HG03064 (cell line): ENCODE data around the gene BCAR1.
A peak's percentile ranks its signal among the peaks of the same experiment; 100 is the strongest.
"Not testable (repeated sequence)": the region's sequence is repeated elsewhere in the genome, so short reads cannot be mapped to it uniquely, and the experiment has no call there.

Experiments
- ATAC-seq: cut with Tn5 transposase; IDR thresholded peaks from one replicate; pipeline ENCODE4 v1.9.1; 2021; ENCODE audit warnings: low read depth; ENCODE audit not compliant: unreplicated experiment

Gene BCAR1

GRCh38 chr16:75251280-75252048, at the start of gene BCAR1:
TSS of gene BCAR1 (minus strand) at chr16:75251624. CDS start at chr16:75251482, 142 bp downstream.
- peak; percentile 65 for ATAC-seq

- no peak for ATAC-seq
These were observed 46.8 kb upstream of the BCAR1 start for GRCh38 chr16:75298267-75298666.

GRCh38 chr16:75296606-75297005, 45.2 kb upstream of the BCAR1 start:
- ATAC-seq: no peak

- ATAC-seq: no peak
These were observed 43.5 kb upstream of the BCAR1 start for GRCh38 chr16:75294773-75295459.

- ATAC-seq: no peak
These were observed 42.3 kb upstream of the BCAR1 start for GRCh38 chr16:75293772-75294171.

- no peak for ATAC-seq
These were observed 41.7 kb upstream of the BCAR1 start for GRCh38 chr16:75293173-75293572.

GRCh38 chr16:75292691-75293090, 41.3 kb upstream of the BCAR1 start:
- ATAC-seq: no peak

- no peak for ATAC-seq
These were observed 37.8 kb upstream of the BCAR1 start for GRCh38 chr16:75289189-75289588.

GRCh38 chr16:75288596-75289120, 37.2 kb upstream of the BCAR1 start:
- no peak for ATAC-seq

GRCh38 chr16:75288181-75288580, 36.8 kb upstream of the BCAR1 start:
- no peak for ATAC-seq

- ATAC-seq: no peak
These were observed 36.3 kb upstream of the BCAR1 start for GRCh38 chr16:75287708-75288107.

- ATAC-seq: no peak
These were observed 35.0 kb upstream of the BCAR1 start for GRCh38 chr16:75286389-75286788.

GRCh38 chr16:75282466-75283281, 31.2 kb upstream of the BCAR1 start:
- no peak for ATAC-seq

GRCh38 chr16:75281826-75282225, 30.4 kb upstream of the BCAR1 start:
- ATAC-seq: no peak

- not testable (repeated sequence) for ATAC-seq
These were observed 29.6 kb upstream of the BCAR1 start for GRCh38 chr16:75281009-75281408.

GRCh38 chr16:75280331-75280804, 28.9 kb upstream of the BCAR1 start:
- ATAC-seq: no peak

GRCh38 chr16:75279305-75279704, 27.9 kb upstream of the BCAR1 start:
- ATAC-seq: no peak

- no peak for ATAC-seq
These were observed 21.9 kb upstream of the BCAR1 start for GRCh38 chr16:75273054-75273925.

GRCh38 chr16:75272629-75273028, 21.2 kb upstream of the BCAR1 start:
- ATAC-seq: not testable (repeated sequence)

GRCh38 chr16:75272097-75272551, 20.7 kb upstream of the BCAR1 start:
- ATAC-seq: peak; percentile 53
